Endodermal cell (in vitro differentiated cells): ENCODE data around the gene ZNF287. TPM values are rescaled to one million over a fixed set of nuclear protein-coding genes. Genes with fewer than 3 reads are reported as not detected.

Experiments used
- DNase-seq: peaks from one replicate; pipeline ENCODE4 v3.0.0-alpha.2; 2017
- H3K27ac ChIP-seq: 2 replicates; pipeline ENCODE4 v1.5.1; 2013; ENCODE audit warnings: mild to moderate bottlenecking, low read depth, low read length, moderate library complexity
- H3K27me3 ChIP-seq: 2 replicates; pipeline ENCODE4 v1.6.1; 2013; ENCODE audit warnings: mild to moderate bottlenecking, low read length, moderate library complexity; ENCODE audit not compliant: insufficient read depth, control insufficient read depth, poor library complexity, severe bottlenecking
- H3K36me3 ChIP-seq: 2 replicates; pipeline ENCODE4 v1.7.0; 2013; ENCODE audit warnings: mild to moderate bottlenecking, low read length, moderate library complexity; ENCODE audit not compliant: control insufficient read depth, insufficient read depth
- H3K4me1 ChIP-seq: one replicate; pipeline ENCODE4 v1.7.0; 2013; ENCODE audit warnings: low read length; ENCODE audit not compliant: control insufficient read depth, insufficient read depth
- H3K4me3 ChIP-seq: 2 replicates; pipeline ENCODE4 v1.5.1; 2013; ENCODE audit warnings: mild to moderate bottlenecking, low read length, moderate library complexity
- H3K9ac ChIP-seq: 2 replicates; pipeline ENCODE4 v1.6.1; 2013; ENCODE audit warnings: mild to moderate bottlenecking, low read length, moderate library complexity; ENCODE audit not compliant: poor library complexity, severe bottlenecking; ENCODE audit errors: extremely low read depth
- H3K9me3 ChIP-seq: 2 replicates; pipeline ENCODE4 v1.6.1; 2013; ENCODE audit warnings: mild to moderate bottlenecking, low read length, moderate library complexity; ENCODE audit not compliant: control insufficient read depth
- H3K27ac Mint-ChIP-seq: 2 replicates; pipeline ENCODE4 v1.8.0; 2020; ENCODE audit warnings: mixed read lengths
- H3K27me3 Mint-ChIP-seq: 2 replicates; pipeline ENCODE4 v1.8.0; 2021; ENCODE audit warnings: mild to moderate bottlenecking, mixed read lengths; ENCODE audit not compliant: insufficient read depth
- H3K36me3 Mint-ChIP-seq: 2 replicates; pipeline ENCODE4 v1.8.0; 2020; ENCODE audit warnings: low read depth, mixed read lengths
- H3K4me1 Mint-ChIP-seq: 2 replicates; pipeline ENCODE4 v1.8.0; 2020; ENCODE audit warnings: mixed read lengths
- H3K4me3 Mint-ChIP-seq: 2 replicates; pipeline ENCODE4 v1.8.0; 2020; ENCODE audit warnings: mild to moderate bottlenecking, moderate library complexity, mixed read lengths
- H3K9me3 Mint-ChIP-seq: 2 replicates; pipeline ENCODE4 v1.8.0; 2020; ENCODE audit warnings: mild to moderate bottlenecking, mixed read lengths
- CTCF ChIP-seq: fragments of 200-600 bp; sonication (generic); conservative IDR thresholded peaks from 2 replicates; pipeline ENCODE4 v1.5.0; 2021; ENCODE audit warnings: antibody characterized with exemption, mild to moderate bottlenecking
- WGBS, 2 experiments: methylation state at CpG; one replicate each; pipeline versions ENCODE4 v1.1.5 to v1.1.7; 2013; ENCODE audit warnings: missing lambda C conversion rate in 2 of 2, mixed read lengths in 1 of 2; ENCODE audit not compliant: insufficient coverage in 1 of 2, insufficient read length in 1 of 2; 5-methylcytosine and 5-hydroxymethylcytosine counted together
- total RNA-seq, 2 donors: library from RNA; stranded (reverse); fragmentation: NEBNext Ultra II Directional in 1 of 2; extraction: Animal tissue kit (Norgen Biotek cat#: 25700) in 1 of 2; gene quantifications; 2 replicates in 1 of 2; 3 replicates in 1 of 2; pipeline ENCODE4 v1.2.1, GENCODE V29; 2021

Gene ZNF287
- total RNA-seq, 2 donors from 2014 or later = 6.9 to 16.4 TPM

- no peak overlapping the region for H3K27ac Mint-ChIP-seq
- TF ChIP-seq CTCF = no peak
- Histone ChIP-seq H3K4me1 (peaks cover 4% of the 10 kb centered on the region), H3K9me3 (no peaks in the 10 kb centered on the region), H3K27ac (no peak overlapping the region), H3K36me3 (no peaks in the 10 kb centered on the region), H3K27me3 (no peaks in the 10 kb centered on the region), H3K9ac (no peak overlapping the region), H3K4me3 (no peak overlapping the region)
- peaks cover 6% of the 10 kb centered on the region for H3K4me1 Mint-ChIP-seq
- H3K27me3 Mint-ChIP-seq = peaks cover 27% of the 10 kb centered on the region
- H3K36me3 Mint-ChIP-seq = no peaks in the 10 kb centered on the region
- no peak for DNase-seq
- H3K4me3 Mint-ChIP-seq = no peak overlapping the region
- H3K9me3 Mint-ChIP-seq = no peaks in the 10 kb centered on the region
Observed at GRCh38 chr17:16519021-16519420, 50.0 kb downstream of the ZNF287 start.

GRCh38 chr17:16517477-16517876 lies 51.5 kb downstream of the ZNF287 start:
- no peaks in the 10 kb centered on the region for H3K9me3 Mint-ChIP-seq
- WGBS, 2 experiments = 94 to 95% methylated on average over 7 of the region's 7 CpGs
- DNase-seq = peak; percentile 32
- H3K27me3 Mint-ChIP-seq = peaks cover 33% of the 10 kb centered on the region
- H3K27ac Mint-ChIP-seq = no peak overlapping the region
- no peak overlapping the region for H3K9ac ChIP-seq
- no peak overlapping the region for H3K4me3 Mint-ChIP-seq
- no peak overlapping the region for H3K4me3 ChIP-seq
- H3K36me3 ChIP-seq = no peaks in the 10 kb centered on the region
- H3K27me3 ChIP-seq = no peaks in the 10 kb centered on the region
- no peaks in the 10 kb centered on the region for H3K36me3 Mint-ChIP-seq
- peaks cover 6% of the 10 kb centered on the region for H3K4me1 Mint-ChIP-seq
- no peak overlapping the region for H3K27ac ChIP-seq
- H3K9me3 ChIP-seq = no peaks in the 10 kb centered on the region
- TF ChIP-seq CTCF = no peak
- H3K4me1 ChIP-seq = peaks cover 4% of the 10 kb centered on the region

GRCh38 chr17:16516594-16517051 lies 52.4 kb downstream of the ZNF287 start:
- no peak overlapping the region for H3K4me3 Mint-ChIP-seq
- H3K9ac ChIP-seq = no peak overlapping the region
- no peaks in the 10 kb centered on the region for H3K9me3 ChIP-seq
- H3K4me3 ChIP-seq = peak overlapping the region; percentile 27
- H3K36me3 Mint-ChIP-seq = no peaks in the 10 kb centered on the region
- peak overlapping the region; percentile 40 for H3K27ac Mint-ChIP-seq
- 22 to 26% methylated on average over 4 to 16 of the region's 16 CpGs for WGBS, 2 experiments
- no peak overlapping the region for H3K27ac ChIP-seq
- H3K27me3 ChIP-seq = no peaks in the 10 kb centered on the region
- peaks cover 4% of the 10 kb centered on the region for H3K4me1 ChIP-seq
- DNase-seq = peak; percentile 84
- TF ChIP-seq CTCF = no peak
- H3K36me3 ChIP-seq = no peaks in the 10 kb centered on the region
- peaks cover 33% of the 10 kb centered on the region for H3K27me3 Mint-ChIP-seq
- no peaks in the 10 kb centered on the region for H3K9me3 Mint-ChIP-seq
- H3K4me1 Mint-ChIP-seq = peaks cover 12% of the 10 kb centered on the region
